Right lobe of liver (tissue), 4 donors: ENCODE data around the gene LRTM1.

Source experiments
- CTCF ChIP-seq, 4 donors: fragments of 200-600 bp in 3 of 4; fragments of 450-650 bp in 1 of 4; IDR thresholded peaks; one replicate each; pipeline versions ENCODE4 v1.5.1 to v1.8.0; 2016 to 2022; ENCODE audit warnings: antibody characterized with exemption in 4 of 4, mild to moderate bottlenecking in 2 of 4
- POLR2A ChIP-seq: fragments of 450-650 bp; IDR thresholded peaks from one replicate; pipeline ENCODE4 v1.6.1; 2017; ENCODE audit warnings: antibody characterized with exemption, mild to moderate bottlenecking
- donor health status: DM: no; HTN: no; CAD: no.
- donor health status: DM: no; HTN: no; CAD: no.
- donor health status: DM: no; HTN: yes; CAD: no.

- TF ChIP-seq CTCF (IDR thresholded peaks at IDR 0.05) (no peak), POLR2A (no peak)
Observed at GRCh38 chr3:54876694-54877093, 51.2 kb downstream of the LRTM1 start.
